ENCODE results near the gene C11orf21. TPM values are rescaled to one million over a fixed set of nuclear protein-coding genes. Genes with fewer than 3 reads are reported as not detected.

C11orf21 gene
- total and polyA plus RNA-seq, 10 of the 15 experiments (the other 5 are each of a cell fraction or from before 2014, with no cell fraction given) = 0.04 to 0.26 (median 0.11) TPM; not detected in 7

DNA sequence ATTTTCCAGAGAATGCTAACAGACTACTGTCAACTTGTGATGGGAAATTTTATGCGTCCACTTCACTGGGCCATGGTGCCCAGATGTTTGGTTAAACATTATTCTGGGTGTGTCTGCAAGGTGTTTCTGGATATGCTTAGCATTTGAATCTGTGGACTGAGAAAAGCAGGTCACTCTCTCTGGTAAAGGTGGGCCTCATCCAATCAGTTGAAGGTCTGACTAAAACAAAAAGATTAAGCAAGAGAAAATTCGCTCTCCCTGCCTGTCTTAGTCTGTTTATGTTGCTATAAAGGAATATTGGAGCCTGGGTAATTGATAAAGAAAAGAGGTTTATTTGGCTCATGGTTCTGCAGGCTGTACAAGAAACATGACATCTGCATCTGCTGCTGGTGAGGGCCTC lies 43.3 kb upstream of the C11orf21 start:
- no peak overlapping the region for H3K27ac ChIP-seq (ENCODE audit: control insufficient read depth, insufficient read depth)
- WGBS (ENCODE audit: insufficient coverage, insufficient replicate concordance, low lambda C conversion rate, missing lambda C conversion rate) = 30% methylated on average over 2 of the region's 2 CpGs
- TF ChIP-seq CHD1 (IDR thresholded peaks at IDR 0.05; ENCODE audit: low read depth, low read length) (no peak), IKZF1 (conservative IDR thresholded peaks at IDR 0.05) (no peak), EZH2 (IDR thresholded peaks at IDR 0.05; ENCODE audit: borderline replicate concordance, control insufficient read depth, low read depth, low read length) (no peak), NR2C2 (IDR thresholded peaks at IDR 0.05; ENCODE audit: borderline replicate concordance, control insufficient read depth, insufficient read length, low read depth) (no peak), FOXM1 (IDR thresholded peaks at IDR 0.05; ENCODE audit: low read depth, low read length) (no peak), TAF1 (IDR thresholded peaks at IDR 0.05; ENCODE audit: borderline replicate concordance, low read depth, low read length) (no peak), CBX3 (IDR thresholded peaks at IDR 0.05; ENCODE audit: borderline replicate concordance, low read depth) (no peak), NBN (IDR thresholded peaks at IDR 0.05) (no peak), CREB1 (IDR thresholded peaks at IDR 0.05; ENCODE audit: low read depth) (no peak)
- TF ChIP-seq, protein P1, sequence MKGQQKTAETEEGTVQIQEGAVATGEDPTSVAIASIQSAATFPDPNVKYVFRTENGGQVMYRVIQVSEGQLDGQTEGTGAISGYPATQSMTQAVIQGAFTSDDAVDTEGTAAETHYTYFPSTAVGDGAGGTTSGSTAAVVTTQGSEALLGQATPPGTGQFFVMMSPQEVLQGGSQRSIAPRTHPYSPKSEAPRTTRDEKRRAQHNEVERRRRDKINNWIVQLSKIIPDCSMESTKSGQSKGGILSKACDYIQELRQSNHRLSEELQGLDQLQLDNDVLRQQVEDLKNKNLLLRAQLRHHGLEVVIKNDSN (IDR thresholded peaks at IDR 0.05; ENCODE audit: borderline replicate concordance, extremely low read length, insufficient read depth, low read depth, low read length) = no peak
- TF ChIP-seq, protein P2, sequence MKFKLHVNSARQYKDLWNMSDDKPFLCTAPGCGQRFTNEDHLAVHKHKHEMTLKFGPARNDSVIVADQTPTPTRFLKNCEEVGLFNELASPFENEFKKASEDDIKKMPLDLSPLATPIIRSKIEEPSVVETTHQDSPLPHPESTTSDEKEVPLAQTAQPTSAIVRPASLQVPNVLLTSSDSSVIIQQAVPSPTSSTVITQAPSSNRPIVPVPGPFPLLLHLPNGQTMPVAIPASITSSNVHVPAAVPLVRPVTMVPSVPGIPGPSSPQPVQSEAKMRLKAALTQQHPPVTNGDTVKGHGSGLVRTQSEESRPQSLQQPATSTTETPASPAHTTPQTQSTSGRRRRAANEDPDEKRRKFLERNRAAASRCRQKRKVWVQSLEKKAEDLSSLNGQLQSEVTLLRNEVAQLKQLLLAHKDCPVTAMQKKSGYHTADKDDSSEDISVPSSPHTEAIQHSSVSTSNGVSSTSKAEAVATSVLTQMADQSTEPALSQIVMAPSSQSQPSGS (IDR thresholded peaks at IDR 0.05; ENCODE audit: low read length) = no peak
- TF ChIP-seq, protein P3, sequence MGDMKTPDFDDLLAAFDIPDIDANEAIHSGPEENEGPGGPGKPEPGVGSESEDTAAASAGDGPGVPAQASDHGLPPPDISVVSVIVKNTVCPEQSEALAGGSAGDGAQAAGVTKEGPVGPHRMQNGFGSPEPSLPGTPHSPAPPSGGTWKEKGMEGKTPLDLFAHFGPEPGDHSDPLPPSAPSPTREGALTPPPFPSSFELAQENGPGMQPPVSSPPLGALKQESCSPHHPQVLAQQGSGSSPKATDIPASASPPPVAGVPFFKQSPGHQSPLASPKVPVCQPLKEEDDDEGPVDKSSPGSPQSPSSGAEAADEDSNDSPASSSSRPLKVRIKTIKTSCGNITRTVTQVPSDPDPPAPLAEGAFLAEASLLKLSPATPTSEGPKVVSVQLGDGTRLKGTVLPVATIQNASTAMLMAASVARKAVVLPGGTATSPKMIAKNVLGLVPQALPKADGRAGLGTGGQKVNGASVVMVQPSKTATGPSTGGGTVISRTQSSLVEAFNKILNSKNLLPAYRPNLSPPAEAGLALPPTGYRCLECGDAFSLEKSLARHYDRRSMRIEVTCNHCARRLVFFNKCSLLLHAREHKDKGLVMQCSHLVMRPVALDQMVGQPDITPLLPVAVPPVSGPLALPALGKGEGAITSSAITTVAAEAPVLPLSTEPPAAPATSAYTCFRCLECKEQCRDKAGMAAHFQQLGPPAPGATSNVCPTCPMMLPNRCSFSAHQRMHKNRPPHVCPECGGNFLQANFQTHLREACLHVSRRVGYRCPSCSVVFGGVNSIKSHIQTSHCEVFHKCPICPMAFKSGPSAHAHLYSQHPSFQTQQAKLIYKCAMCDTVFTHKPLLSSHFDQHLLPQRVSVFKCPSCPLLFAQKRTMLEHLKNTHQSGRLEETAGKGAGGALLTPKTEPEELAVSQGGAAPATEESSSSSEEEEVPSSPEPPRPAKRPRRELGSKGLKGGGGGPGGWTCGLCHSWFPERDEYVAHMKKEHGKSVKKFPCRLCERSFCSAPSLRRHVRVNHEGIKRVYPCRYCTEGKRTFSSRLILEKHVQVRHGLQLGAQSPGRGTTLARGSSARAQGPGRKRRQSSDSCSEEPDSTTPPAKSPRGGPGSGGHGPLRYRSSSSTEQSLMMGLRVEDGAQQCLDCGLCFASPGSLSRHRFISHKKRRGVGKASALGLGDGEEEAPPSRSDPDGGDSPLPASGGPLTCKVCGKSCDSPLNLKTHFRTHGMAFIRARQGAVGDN (IDR thresholded peaks at IDR 0.05) = no peak
- TF ChIP-seq, protein P4, sequence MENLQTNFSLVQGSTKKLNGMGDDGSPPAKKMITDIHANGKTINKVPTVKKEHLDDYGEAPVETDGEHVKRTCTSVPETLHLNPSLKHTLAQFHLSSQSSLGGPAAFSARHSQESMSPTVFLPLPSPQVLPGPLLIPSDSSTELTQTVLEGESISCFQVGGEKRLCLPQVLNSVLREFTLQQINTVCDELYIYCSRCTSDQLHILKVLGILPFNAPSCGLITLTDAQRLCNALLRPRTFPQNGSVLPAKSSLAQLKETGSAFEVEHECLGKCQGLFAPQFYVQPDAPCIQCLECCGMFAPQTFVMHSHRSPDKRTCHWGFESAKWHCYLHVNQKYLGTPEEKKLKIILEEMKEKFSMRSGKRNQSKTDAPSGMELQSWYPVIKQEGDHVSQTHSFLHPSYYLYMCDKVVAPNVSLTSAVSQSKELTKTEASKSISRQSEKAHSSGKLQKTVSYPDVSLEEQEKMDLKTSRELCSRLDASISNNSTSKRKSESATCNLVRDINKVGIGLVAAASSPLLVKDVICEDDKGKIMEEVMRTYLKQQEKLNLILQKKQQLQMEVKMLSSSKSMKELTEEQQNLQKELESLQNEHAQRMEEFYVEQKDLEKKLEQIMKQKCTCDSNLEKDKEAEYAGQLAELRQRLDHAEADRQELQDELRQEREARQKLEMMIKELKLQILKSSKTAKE (IDR thresholded peaks at IDR 0.05; ENCODE audit: low read depth, poor library complexity, severe bottlenecking) = no peak
- TF ChIP-seq, protein P5, sequence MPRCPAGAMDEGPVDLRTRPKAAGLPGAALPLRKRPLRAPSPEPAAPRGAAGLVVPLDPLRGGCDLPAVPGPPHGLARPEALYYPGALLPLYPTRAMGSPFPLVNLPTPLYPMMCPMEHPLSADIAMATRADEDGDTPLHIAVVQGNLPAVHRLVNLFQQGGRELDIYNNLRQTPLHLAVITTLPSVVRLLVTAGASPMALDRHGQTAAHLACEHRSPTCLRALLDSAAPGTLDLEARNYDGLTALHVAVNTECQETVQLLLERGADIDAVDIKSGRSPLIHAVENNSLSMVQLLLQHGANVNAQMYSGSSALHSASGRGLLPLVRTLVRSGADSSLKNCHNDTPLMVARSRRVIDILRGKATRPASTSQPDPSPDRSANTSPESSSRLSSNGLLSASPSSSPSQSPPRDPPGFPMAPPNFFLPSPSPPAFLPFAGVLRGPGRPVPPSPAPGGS (IDR thresholded peaks at IDR 0.05; ENCODE audit: borderline replicate concordance, insufficient read depth, low read depth, low read length, poor library complexity, severe bottlenecking) = no peak
- H3K27me3 ChIP-seq (replicated peaks in 1 of 2; ENCODE audit: control insufficient read depth in 2 of 2, insufficient read depth in 2 of 2, low read length in 1 of 2) = no peaks in the 10 kb centered on the region
- ChIA-PET RAD21 (ENCODE audit: unreplicated experiment) (no interaction called here), SMC1A (ENCODE audit: uncharacterized antibody, unreplicated experiment) (interaction anchor here (0.6 kb wide), 1 partner anchor 725 kb away, joined by 3 read pairs; no protein-coding TSS in a partner anchor), CTCF (no interaction called here), POLR2A (no interaction called here)
- no peak overlapping the region for H3K9ac ChIP-seq (ENCODE audit: control insufficient read depth, insufficient read depth, low read length)
- intact Hi-C loops (cut with micrococcal nuclease; ENCODE audit: unreplicated experiment) = no loop called here
- no peaks in the 10 kb centered on the region for H3K36me3 ChIP-seq (ENCODE audit: control insufficient read depth in 2 of 2, insufficient read depth in 2 of 2, low read length in 1 of 2)
- ATAC-seq (no peak), DNase-seq (ENCODE audit: low read depth, low spot score) (no peak), FAIRE-seq (no peak)
- no peak overlapping the region for H2AFZ ChIP-seq (ENCODE audit: control insufficient read depth, low read depth, low read length)
- no peak overlapping the region for H3K4me2 ChIP-seq (ENCODE audit: control insufficient read depth, insufficient read depth)
- BruUV-seq (replicated peaks) = no TSS peak
- no peaks in the 10 kb centered on the region for H4K20me1 ChIP-seq (ENCODE audit: control insufficient read depth, insufficient read depth)
- H3K4me1 ChIP-seq (ENCODE audit: control insufficient read depth, insufficient read depth, low read length) = no peaks in the 10 kb centered on the region
- no peaks in the 10 kb centered on the region for H3K79me2 ChIP-seq (ENCODE audit: control insufficient read depth, insufficient read depth, low read length)
- in situ Hi-C loops (cut with MboI) = no loop called here
- no peak overlapping the region for H3K4me3 ChIP-seq
- H3K9me3 ChIP-seq (replicated peaks; ENCODE audit: control insufficient read depth, insufficient read depth, low read length) = no peaks in the 10 kb centered on the region; the same call in 2 of the 3 replicates
